HFF-Myc (cell line): ENCODE data around the gene SELP.

Experiments
- DNase-seq: peaks from one replicate; pipeline ENCODE4 v3.0.0-alpha.2; 2011; ENCODE audit warnings: low read depth; ENCODE audit errors: extremely low read depth
- H3K4me3 ChIP-seq: replicated peaks from 2 replicates; pipeline ENCODE4 v1.5.1; 2011; ENCODE audit warnings: low read depth, mild to moderate bottlenecking, control low read depth, low read length
- TF ChIP-seq, protein P1 (sequence below): IDR thresholded peaks from 2 replicates; pipeline ENCODE4 v1.5.1; 2012; ENCODE audit warnings: mild to moderate bottlenecking, low read depth, low read length, control low read depth; ENCODE audit errors: missing control alignments

The SELP gene

GRCh38 chr1:169601096-169601881, 28.6 kb downstream of the SELP start:
- no peak for DNase-seq
- TF ChIP-seq, protein P1, sequence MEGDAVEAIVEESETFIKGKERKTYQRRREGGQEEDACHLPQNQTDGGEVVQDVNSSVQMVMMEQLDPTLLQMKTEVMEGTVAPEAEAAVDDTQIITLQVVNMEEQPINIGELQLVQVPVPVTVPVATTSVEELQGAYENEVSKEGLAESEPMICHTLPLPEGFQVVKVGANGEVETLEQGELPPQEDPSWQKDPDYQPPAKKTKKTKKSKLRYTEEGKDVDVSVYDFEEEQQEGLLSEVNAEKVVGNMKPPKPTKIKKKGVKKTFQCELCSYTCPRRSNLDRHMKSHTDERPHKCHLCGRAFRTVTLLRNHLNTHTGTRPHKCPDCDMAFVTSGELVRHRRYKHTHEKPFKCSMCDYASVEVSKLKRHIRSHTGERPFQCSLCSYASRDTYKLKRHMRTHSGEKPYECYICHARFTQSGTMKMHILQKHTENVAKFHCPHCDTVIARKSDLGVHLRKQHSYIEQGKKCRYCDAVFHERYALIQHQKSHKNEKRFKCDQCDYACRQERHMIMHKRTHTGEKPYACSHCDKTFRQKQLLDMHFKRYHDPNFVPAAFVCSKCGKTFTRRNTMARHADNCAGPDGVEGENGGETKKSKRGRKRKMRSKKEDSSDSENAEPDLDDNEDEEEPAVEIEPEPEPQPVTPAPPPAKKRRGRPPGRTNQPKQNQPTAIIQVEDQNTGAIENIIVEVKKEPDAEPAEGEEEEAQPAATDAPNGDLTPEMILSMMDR = peak; percentile 14
- no peak overlapping the region for H3K4me3 ChIP-seq

DNA sequence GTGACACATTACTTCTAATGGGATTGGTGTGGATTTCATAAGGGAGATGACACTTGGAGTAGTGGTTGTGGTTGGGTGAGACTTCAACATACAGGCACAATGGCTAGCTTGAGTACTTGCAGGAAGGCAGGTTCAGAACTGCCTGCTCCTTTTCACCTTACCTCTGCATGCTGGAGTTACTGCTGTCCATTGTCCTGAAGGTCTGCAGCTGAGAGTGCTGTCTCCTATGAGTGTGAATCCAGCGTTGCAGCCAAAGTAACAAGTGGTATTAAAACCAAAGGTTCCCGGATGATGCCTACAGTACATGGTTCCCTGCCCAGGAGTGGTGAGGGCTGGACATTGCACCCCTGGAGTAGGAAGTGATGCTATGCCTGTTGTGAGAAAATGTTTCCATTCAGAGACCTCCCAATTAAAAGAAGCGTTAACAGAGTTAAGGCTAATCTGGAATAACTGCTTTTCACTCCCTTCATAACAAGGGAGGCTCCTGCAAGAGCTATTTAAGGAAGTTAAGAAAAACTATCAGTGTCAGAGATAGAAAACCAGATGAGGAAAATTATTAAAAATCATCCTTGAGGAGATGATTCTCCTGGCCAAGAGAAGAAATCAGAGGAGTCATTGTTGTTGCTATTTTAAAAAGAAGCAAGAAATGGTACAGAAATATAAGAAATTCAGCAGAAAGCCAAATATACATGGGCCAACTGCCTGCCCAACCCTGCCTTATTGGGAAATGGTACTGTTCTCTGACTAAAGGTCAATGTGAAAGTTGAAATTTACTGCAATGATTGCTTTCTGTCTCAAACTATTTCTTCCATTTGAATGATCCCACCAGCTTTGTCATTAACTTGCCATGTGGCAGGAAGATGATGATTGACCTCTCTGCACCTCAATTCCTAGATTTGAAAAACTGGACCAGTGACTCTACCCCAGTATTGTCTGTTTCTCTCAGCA, 33.9 kb downstream of the SELP start:
- TF ChIP-seq, protein P1 = no peak
- peak; percentile 20 for DNase-seq
- H3K4me3 ChIP-seq = no peak overlapping the region

DNA sequence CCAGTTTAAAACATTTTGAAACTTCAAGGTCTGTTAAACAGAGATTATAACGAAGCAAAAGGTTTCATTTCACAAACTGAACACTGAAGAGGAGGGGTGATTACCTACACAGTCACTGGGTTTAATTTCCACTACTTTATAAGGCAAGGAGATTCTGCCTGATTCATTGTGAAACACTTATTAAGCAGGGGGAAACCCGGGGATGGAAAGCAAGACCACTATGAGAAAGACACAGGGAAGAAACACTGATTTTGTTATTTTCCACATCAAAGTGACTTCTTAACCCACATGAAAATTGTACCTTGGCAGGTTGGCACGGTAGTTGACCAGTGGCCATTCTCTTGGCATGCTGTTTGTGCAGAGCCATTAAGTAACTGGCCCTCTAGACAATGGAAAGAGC, 35.5 kb downstream of the SELP start:
- TF ChIP-seq, protein P1 = no peak
- DNase-seq = no peak
- no peak overlapping the region for H3K4me3 ChIP-seq

GRCh38 chr1:169590932-169591331, 39.0 kb downstream of the SELP start:
- H3K4me3 ChIP-seq = no peak overlapping the region
- no peak for DNase-seq
- TF ChIP-seq, protein P1 = no peak

GRCh38 chr1:169588785-169589485, 41.0 kb downstream of the SELP start:
- TF ChIP-seq, protein P1 = no peak
- no peak overlapping the region for H3K4me3 ChIP-seq
- no peak for DNase-seq

- TF ChIP-seq, protein P1 = no peak
- DNase-seq = no peak
- no peak overlapping the region for H3K4me3 ChIP-seq
Measured at GRCh38 chr1:169588112-169588511, 41.8 kb downstream of the SELP start.
